ENCODE data around the gene CRYGS. TPM values are rescaled to one million over a fixed set of nuclear protein-coding genes. Genes with fewer than 3 reads are reported as not detected.
A peak's percentile ranks its signal among the peaks of the same experiment; 100 is the strongest.

The CRYGS gene
- total RNA-seq, 1 experiment from 2014 or later: 7.2 TPM

- TF ChIP-seq CTCF (IDR thresholded peaks at IDR 0.05; ENCODE audit: unreplicated experiment): no peak
- Mint-ChIP-seq H3K36me3 (ENCODE audit: insufficient read depth, unreplicated experiment) (no peaks in the 10 kb centered on the region), H3K27me3 (ENCODE audit: unreplicated experiment) (peaks cover 97% of the 10 kb centered on the region), H3K4me3 (ENCODE audit: low read depth, unreplicated experiment) (no peak overlapping the region), H3K9me3 (ENCODE audit: low read depth, unreplicated experiment) (no peaks in the 10 kb centered on the region), H3K27ac (ENCODE audit: unreplicated experiment) (no peak overlapping the region), H3K4me1 (ENCODE audit: low read depth, unreplicated experiment) (no peaks in the 10 kb centered on the region)
- CTCF ChIA-PET: no interaction called here
- BruUV-seq (replicated peaks): no TSS peak
- DNase-seq: no peak
- intact Hi-C loops (cut with micrococcal nuclease; ENCODE audit: unreplicated experiment): no loop called here
Measured at GRCh38 chr3:186515125-186515524, 29.1 kb downstream of the CRYGS start.

GRCh38 chr3:186514296-186515002 lies 29.7 kb downstream of the CRYGS start:
- peak; percentile 47 for DNase-seq
- peaks cover 100% of the 10 kb centered on the region for H3K27me3 Mint-ChIP-seq (ENCODE audit: unreplicated experiment)
- CTCF ChIA-PET: interaction anchor here (0.6 to 1.3 kb wide), 2 partner anchors 13 to 101 kb away, joined by 4 read pairs; no protein-coding TSS in a partner anchor
- no peak overlapping the region for H3K27ac Mint-ChIP-seq (ENCODE audit: unreplicated experiment)
- intact Hi-C loops (cut with micrococcal nuclease; ENCODE audit: unreplicated experiment): no loop called here
- no peaks in the 10 kb centered on the region for H3K36me3 Mint-ChIP-seq (ENCODE audit: insufficient read depth, unreplicated experiment)
- no peaks in the 10 kb centered on the region for H3K9me3 Mint-ChIP-seq (ENCODE audit: low read depth, unreplicated experiment)
- H3K4me1 Mint-ChIP-seq (ENCODE audit: low read depth, unreplicated experiment): no peaks in the 10 kb centered on the region
- H3K4me3 Mint-ChIP-seq (ENCODE audit: low read depth, unreplicated experiment): no peak overlapping the region
- peak; percentile 59 for TF ChIP-seq CTCF (IDR thresholded peaks at IDR 0.05; ENCODE audit: unreplicated experiment)
- no TSS peak for BruUV-seq (replicated peaks)

GRCh38 chr3:186513386-186513785 lies 30.8 kb downstream of the CRYGS start:
- Mint-ChIP-seq H3K36me3 (ENCODE audit: insufficient read depth, unreplicated experiment) (no peaks in the 10 kb centered on the region), H3K27ac (ENCODE audit: unreplicated experiment) (no peak overlapping the region), H3K4me1 (ENCODE audit: low read depth, unreplicated experiment) (no peaks in the 10 kb centered on the region), H3K9me3 (ENCODE audit: low read depth, unreplicated experiment) (no peaks in the 10 kb centered on the region), H3K4me3 (ENCODE audit: low read depth, unreplicated experiment) (no peak overlapping the region), H3K27me3 (ENCODE audit: unreplicated experiment) (peaks cover 100% of the 10 kb centered on the region)
- CTCF ChIA-PET: interaction anchor here (1.3 kb wide), 1 partner anchor 12 kb away, joined by 4 read pairs; no protein-coding TSS in a partner anchor
- no peak for DNase-seq
- intact Hi-C loops (cut with micrococcal nuclease; ENCODE audit: unreplicated experiment): no loop called here
- BruUV-seq (replicated peaks): no TSS peak
- TF ChIP-seq CTCF (IDR thresholded peaks at IDR 0.05; ENCODE audit: unreplicated experiment): no peak

GRCh38 chr3:186512570-186513302 lies 31.4 kb downstream of the CRYGS start:
- BruUV-seq (replicated peaks): no TSS peak
- TF ChIP-seq CTCF (IDR thresholded peaks at IDR 0.05; ENCODE audit: unreplicated experiment): no peak
- Mint-ChIP-seq H3K27ac (ENCODE audit: unreplicated experiment) (no peak overlapping the region), H3K27me3 (ENCODE audit: unreplicated experiment) (peaks cover 100% of the 10 kb centered on the region), H3K36me3 (ENCODE audit: insufficient read depth, unreplicated experiment) (no peaks in the 10 kb centered on the region), H3K4me3 (ENCODE audit: low read depth, unreplicated experiment) (no peak overlapping the region), H3K4me1 (ENCODE audit: low read depth, unreplicated experiment) (no peaks in the 10 kb centered on the region), H3K9me3 (ENCODE audit: low read depth, unreplicated experiment) (no peaks in the 10 kb centered on the region)
- no peak for DNase-seq
- CTCF ChIA-PET: interaction anchor here (1.3 kb wide), 1 partner anchor 12 kb away, joined by 4 read pairs; no protein-coding TSS in a partner anchor
- intact Hi-C loops (cut with micrococcal nuclease; ENCODE audit: unreplicated experiment): no loop called here
